Epithelial cell of esophagus (primary cell): Measurements from ENCODE around the gene APBB2.

Source experiments
- DNase-seq: peaks from one replicate; pipeline ENCODE4 v3.0.0; 2010; ENCODE audit warnings: low read depth
- H3K4me3 ChIP-seq: 2 replicates; pipeline ENCODE4 v1.5.1; 2011; ENCODE audit warnings: mild to moderate bottlenecking, low read length, control low read depth
- CTCF ChIP-seq: IDR thresholded peaks from 2 replicates; pipeline ENCODE4 v1.5.1; 2011; ENCODE audit warnings: low read depth, mild to moderate bottlenecking, low read length, control low read depth, inconsistent platforms; ENCODE audit not compliant: insufficient read depth; ENCODE audit errors: missing control alignments

Gene APBB2

DNA sequence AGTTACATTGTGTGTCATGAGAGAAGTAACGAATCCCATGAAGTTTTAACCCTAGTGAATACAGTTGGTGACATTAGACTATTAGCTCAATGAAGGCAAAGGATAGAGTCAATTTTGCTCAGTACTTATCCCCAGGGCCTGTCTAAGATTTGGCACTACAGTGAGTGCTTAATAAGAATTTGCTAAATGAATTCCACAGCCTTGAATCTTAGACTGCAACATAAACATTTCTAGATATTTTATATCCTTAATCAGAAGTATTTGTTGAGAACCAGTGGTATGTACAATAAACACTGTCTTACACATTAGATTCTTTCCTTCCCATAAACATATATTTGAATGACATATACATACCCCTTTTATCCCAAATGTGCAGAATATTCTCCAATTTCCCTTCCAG is 241.6 kb downstream of the APBB2 start:
- no peak for DNase-seq
- no peak for TF ChIP-seq CTCF
- no peak overlapping the region for H3K4me3 ChIP-seq

DNA sequence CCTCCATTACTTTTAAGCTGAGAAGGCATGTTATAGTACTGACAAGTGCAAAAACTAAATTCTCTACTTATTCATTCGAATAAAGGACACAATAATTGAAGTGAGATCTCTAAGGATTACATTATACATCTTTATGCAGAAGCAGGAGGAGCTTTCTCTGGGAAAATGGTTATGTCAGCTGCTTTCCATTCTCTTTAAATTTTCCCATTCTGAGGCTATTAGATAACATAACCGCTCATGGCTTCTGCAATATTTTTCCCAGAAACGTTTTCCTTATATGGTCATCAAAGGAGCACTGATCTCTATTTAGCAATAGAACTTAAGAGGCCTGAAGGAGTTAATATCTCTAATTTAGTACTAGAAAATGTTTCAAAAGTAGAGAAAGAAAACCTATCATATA is 243.0 kb downstream of the APBB2 start:
- DNase-seq: no peak
- H3K4me3 ChIP-seq: no peak overlapping the region
- TF ChIP-seq CTCF: no peak

DNA sequence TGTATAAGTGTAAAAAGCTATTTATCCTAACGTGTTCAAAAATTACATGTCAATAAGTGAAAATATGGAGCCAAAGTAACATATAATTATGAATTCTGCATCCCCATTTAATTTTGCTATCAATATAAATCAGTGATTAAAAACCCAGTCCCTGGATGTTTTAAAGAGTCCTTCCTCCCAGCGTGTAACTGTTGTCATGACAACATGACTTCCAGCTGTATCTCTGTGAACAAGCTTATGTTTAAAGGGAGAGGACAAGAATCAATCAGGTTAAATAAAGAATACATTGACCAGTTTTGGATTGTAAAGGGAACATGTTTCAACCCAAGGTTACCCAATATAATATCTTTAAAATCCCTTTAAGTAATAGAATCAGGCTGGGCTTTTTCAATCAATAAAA is 244.8 kb downstream of the APBB2 start:
- no peak for DNase-seq
- H3K4me3 ChIP-seq: no peak overlapping the region
- TF ChIP-seq CTCF: no peak

- H3K4me3 ChIP-seq: no peak overlapping the region
- no peak for DNase-seq
- no peak for TF ChIP-seq CTCF
Observed at GRCh38 chr4:40967550-40967949, 246.8 kb downstream of the APBB2 start.

DNA sequence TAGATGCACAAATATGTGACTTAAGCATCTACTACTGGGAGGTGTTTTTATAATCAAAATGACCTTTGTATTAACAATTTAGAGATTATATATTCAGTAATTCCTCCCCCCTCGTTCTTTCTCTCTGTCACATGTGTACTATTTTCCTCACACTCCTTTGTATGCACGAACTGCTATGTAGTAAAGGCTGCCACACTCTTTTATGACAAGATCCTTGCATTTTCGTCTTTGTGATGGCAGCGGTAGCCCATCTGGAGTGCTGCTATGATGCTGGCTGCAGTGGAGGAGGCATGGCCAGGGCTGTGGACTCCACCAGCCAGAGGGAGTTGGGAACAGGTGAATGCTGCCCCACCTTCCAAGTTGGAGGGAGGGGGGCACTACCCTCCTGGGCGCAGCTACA is 248.3 kb downstream of the APBB2 start:
- no peak overlapping the region for H3K4me3 ChIP-seq
- DNase-seq: no peak
- no peak for TF ChIP-seq CTCF

DNA sequence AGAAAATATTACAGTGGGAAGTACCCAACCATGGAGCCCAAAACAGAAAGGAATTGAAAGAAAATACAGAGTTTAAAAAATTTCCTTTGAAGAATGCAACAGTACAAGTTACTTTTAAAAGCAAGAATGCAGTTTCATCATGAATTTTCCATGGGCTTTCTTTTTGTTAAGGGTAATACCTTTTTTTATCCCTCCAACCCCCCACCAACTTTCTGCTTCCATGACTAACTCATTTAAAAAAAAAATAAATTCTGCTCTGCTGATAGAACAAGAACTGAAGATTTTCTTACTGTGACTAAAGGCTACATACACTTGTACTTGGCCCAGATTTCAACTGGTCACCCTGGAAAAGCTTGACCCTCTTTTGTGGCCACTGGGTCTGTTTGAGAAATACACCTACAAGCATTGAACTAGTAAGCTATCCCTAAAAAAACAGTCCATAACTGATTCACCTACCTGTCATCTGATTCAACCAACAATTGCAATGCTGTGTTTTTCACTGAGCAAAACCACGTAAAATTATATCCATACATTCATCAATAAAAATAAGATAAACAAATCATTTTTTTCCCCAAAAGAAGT is 250.4 kb downstream of the APBB2 start:
- H3K4me3 ChIP-seq: no peak overlapping the region
- peak; percentile 7 for DNase-seq
- no peak for TF ChIP-seq CTCF

- TF ChIP-seq CTCF: no peak
- no peak overlapping the region for H3K4me3 ChIP-seq
- no peak for DNase-seq
Observed at GRCh38 chr4:40962551-40963180, 251.7 kb downstream of the APBB2 start.
